IMR-90 (cell line): ENCODE data around the gene MTTP. TPM values are rescaled to one million over a fixed set of nuclear protein-coding genes. Genes with fewer than 3 reads are reported as not detected.

Experiments
- ATAC-seq: fragments of 200-7000 bp; cut with Tn5 transposase; 2 replicates; pipeline ENCODE4 v1.9.1; 2020; ENCODE audit warnings: low read depth, mild to moderate bottlenecking, moderate library complexity
- BruUV-seq: library from RNA; stranded (reverse); fragments of 400-500 nt; replicated peaks from 2 replicates; lab custom pipeline; 2021; lab: Mats Ljungman, UMichigan
- CTCF ChIA-PET: fragments of 300-600 bp; formaldehyde crosslinking; extraction: SDS; loops from one replicate; lab custom pipeline; 2021; ENCODE audit warnings: antibody characterized with exemption; lab: Yijun Ruan, JAX
- POLR2A ChIA-PET: fragments of 300-600 bp; sonication (Branson Sonifier 250); formaldehyde crosslinking; loops from one replicate; lab custom pipeline; 2022; ENCODE audit warnings: antibody characterized with exemption; ENCODE audit not compliant: unreplicated experiment; lab: Charles Lee
- DNase-seq: peaks from one replicate; pipeline ENCODE4 v3.0.0; 2013
- H2AFZ ChIP-seq: replicated peaks from 2 replicates; pipeline ENCODE3; 2013; ENCODE audit warnings: low read length, mild to moderate bottlenecking; ENCODE audit not compliant: poor library complexity
- H2AK5ac ChIP-seq: 2 replicates; pipeline ENCODE4 v1.6.1; 2013; ENCODE audit warnings: low read depth, low read length, inconsistent platforms
- H2AK9ac ChIP-seq: replicated peaks from 2 replicates; pipeline ENCODE3; 2013; ENCODE audit warnings: mild to moderate bottlenecking, low read depth, low read length, moderate library complexity; ENCODE audit not compliant: poor library complexity
- H2BK120ac ChIP-seq: 2 replicates; pipeline ENCODE4 v1.6.1; 2013; ENCODE audit warnings: low read depth, low read length, inconsistent platforms
- H2BK15ac ChIP-seq: 3 replicates; pipeline ENCODE4 v1.6.1; 2013; ENCODE audit warnings: low read depth, low read length, inconsistent platforms
- H2BK20ac ChIP-seq: 2 replicates; pipeline ENCODE4 v1.6.1; 2013; ENCODE audit warnings: low read depth, mild to moderate bottlenecking, inconsistent platforms, low read length, moderate library complexity
- H2BK5ac ChIP-seq: 2 replicates; pipeline ENCODE4 v1.6.1; 2013; ENCODE audit warnings: mild to moderate bottlenecking, low read depth, low read length, inconsistent platforms; ENCODE audit not compliant: poor library complexity, severe bottlenecking
- H3K14ac ChIP-seq: replicated peaks from 2 replicates; pipeline ENCODE4 v1.6.1; 2013; ENCODE audit warnings: low read depth, low read length, inconsistent platforms
- H3K18ac ChIP-seq: 2 replicates; pipeline ENCODE4 v1.6.1; 2013; ENCODE audit warnings: low read depth, low read length, control low read depth
- H3K23ac ChIP-seq: 2 replicates; pipeline ENCODE4 v1.6.1; 2013; ENCODE audit warnings: low read depth, low read length, inconsistent platforms
- H3K27ac ChIP-seq: 2 replicates; pipeline ENCODE4 v1.5.1; 2013; ENCODE audit warnings: mild to moderate bottlenecking, control low read depth, low read length; ENCODE audit not compliant: insufficient read depth
- H3K27me3 ChIP-seq: 2 replicates; pipeline ENCODE4 v1.6.1; 2013; ENCODE audit warnings: low read length; ENCODE audit not compliant: control insufficient read depth, insufficient read depth
- H3K36me3 ChIP-seq: 2 replicates; pipeline ENCODE4 v1.6.1; 2013; ENCODE audit warnings: low read length, mixed read lengths; ENCODE audit not compliant: control insufficient read depth, insufficient read depth
- H3K4ac ChIP-seq: 2 replicates; pipeline ENCODE4 v1.6.1; 2013; ENCODE audit warnings: low read depth, low read length, inconsistent platforms
- H3K4me1 ChIP-seq: 2 replicates; pipeline ENCODE4 v1.6.1; 2013; ENCODE audit warnings: low read length, mixed read lengths; ENCODE audit not compliant: control insufficient read depth, insufficient read depth
- H3K4me2 ChIP-seq: 2 replicates; pipeline ENCODE4 v1.6.1; 2013; ENCODE audit warnings: low read depth, mild to moderate bottlenecking, control low read depth, low read length, moderate library complexity
- H3K4me3 ChIP-seq: 2 replicates; pipeline ENCODE4 v1.5.1; 2013; ENCODE audit warnings: low read depth, mild to moderate bottlenecking, control low read depth, low read length, moderate library complexity; ENCODE audit not compliant: insufficient read depth
- H3K56ac ChIP-seq: 2 replicates; pipeline ENCODE4 v1.6.1; 2013; ENCODE audit warnings: low read length, inconsistent platforms; ENCODE audit not compliant: insufficient read depth; ENCODE audit errors: extremely low read depth
- H3K79me1 ChIP-seq, 2 experiments: 2 replicates each; pipeline ENCODE4 v1.6.1; 2013; ENCODE audit warnings: low read length in 2 of 2, inconsistent platforms in 1 of 2, low read depth in 1 of 2
- H3K9ac ChIP-seq: 2 replicates; pipeline ENCODE4 v1.6.1; 2013; ENCODE audit warnings: low read depth, low read length, control low read depth
- H3K9me1 ChIP-seq: 2 replicates; pipeline ENCODE4 v1.6.1; 2013; ENCODE audit warnings: low read length, inconsistent platforms; ENCODE audit not compliant: insufficient read depth
- H3K9me3 ChIP-seq: 2 replicates; pipeline ENCODE4 v1.6.1; 2013; ENCODE audit warnings: low read length; ENCODE audit not compliant: control insufficient read depth, insufficient read depth
- H4K20me1 ChIP-seq: 2 replicates; pipeline ENCODE4 v1.6.1; 2013; ENCODE audit warnings: low read length, inconsistent platforms; ENCODE audit not compliant: insufficient read depth
- H4K5ac ChIP-seq: 2 replicates; pipeline ENCODE4 v1.6.1; 2013; ENCODE audit warnings: mild to moderate bottlenecking, low read depth, low read length, control low read depth
- H4K8ac ChIP-seq, 2 experiments: 2 replicates each; pipeline ENCODE4 v1.6.1; 2013; ENCODE audit warnings: low read depth in 2 of 2, low read length in 2 of 2, control low read depth in 1 of 2, inconsistent platforms in 1 of 2
- H4K91ac ChIP-seq: 2 replicates; pipeline ENCODE4 v1.6.1; 2013; ENCODE audit warnings: low read depth, low read length, inconsistent platforms; ENCODE audit not compliant: insufficient read depth
- BHLHE40 ChIP-seq: fragments of 150-350 bp; IDR thresholded peaks from 2 replicates; pipeline ENCODE4 v1.6.1; 2016; ENCODE audit warnings: mild to moderate bottlenecking, low read depth, low read length
- CEBPB ChIP-seq: IDR thresholded peaks from 2 replicates; pipeline ENCODE4 v1.6.1; 2012; ENCODE audit warnings: low read depth, low read length, improper control_type of control experiment
- CHD1 ChIP-seq: IDR thresholded peaks from 2 replicates; pipeline ENCODE4 v1.6.1; 2012; ENCODE audit warnings: low read depth, low read length, improper control_type of control experiment
- MAZ ChIP-seq: IDR thresholded peaks from 2 replicates; pipeline ENCODE4 v1.6.1; 2012; ENCODE audit warnings: low read depth, mild to moderate bottlenecking, low read length, improper control_type of control experiment, moderate library complexity, borderline replicate concordance
- MXI1 ChIP-seq: IDR thresholded peaks from 2 replicates; pipeline ENCODE4 v1.6.1; 2012; ENCODE audit warnings: low read depth, mild to moderate bottlenecking, low read length, moderate library complexity, borderline replicate concordance
- POLR2A ChIP-seq: IDR thresholded peaks from 2 replicates; pipeline ENCODE4 v1.6.1; 2012; ENCODE audit warnings: mild to moderate bottlenecking, low read depth, low read length
- WGBS, 2 experiments: methylation state at CpG; one replicate each; pipeline versions ENCODE4 v1.1.5 to v1.1.7; 2013; ENCODE audit warnings: missing lambda C conversion rate in 2 of 2; ENCODE audit not compliant: insufficient read length in 1 of 2; ENCODE audit errors: extremely low coverage in 2 of 2; 5-methylcytosine and 5-hydroxymethylcytosine counted together
- dilution Hi-C: fragments of 300-500 bp; cut with HindIII; formaldehyde crosslinking; loops from one replicate; pipeline ENCODE4 v1.14.3; 2018; ENCODE audit warnings: low sequenced_read_pairs; ENCODE audit not compliant: unreplicated experiment
- in situ Hi-C: fragments of 300-500 bp; cut with MboI; formaldehyde crosslinking; loops from 3 replicates; pipeline ENCODE4 v1.14.3; 2019; ENCODE audit warnings: low sequenced_read_pairs, inconsistent platforms, mixed read lengths
- intact Hi-C: fragments of 100-400 bp; cut with micrococcal nuclease; formaldehyde crosslinking; loops from 2 replicates; pipeline ENCODE4 v1.10.0; 2022
- polyA plus RNA-seq, 3 experiments: library from polyadenylated mRNA; depleted of rRNA; stranded (reverse); fragments of >200 nt; gene quantifications; 2 replicates each; pipeline ENCODE4 v1.2.3, GENCODE V29; 2012; ENCODE audit warnings: low replicate concordance in 1 of 3
- total RNA-seq: library from RNA; depleted of rRNA; stranded (reverse); fragments of >200 nt; gene quantifications from 2 replicates; pipeline ENCODE4 v1.2.3, GENCODE V29; 2012

Gene MTTP
- total and polyA plus RNA-seq, 2 of the 4 experiments (the other 2 are of a cell fraction): under 0.01 to 0.03 TPM

DNA sequence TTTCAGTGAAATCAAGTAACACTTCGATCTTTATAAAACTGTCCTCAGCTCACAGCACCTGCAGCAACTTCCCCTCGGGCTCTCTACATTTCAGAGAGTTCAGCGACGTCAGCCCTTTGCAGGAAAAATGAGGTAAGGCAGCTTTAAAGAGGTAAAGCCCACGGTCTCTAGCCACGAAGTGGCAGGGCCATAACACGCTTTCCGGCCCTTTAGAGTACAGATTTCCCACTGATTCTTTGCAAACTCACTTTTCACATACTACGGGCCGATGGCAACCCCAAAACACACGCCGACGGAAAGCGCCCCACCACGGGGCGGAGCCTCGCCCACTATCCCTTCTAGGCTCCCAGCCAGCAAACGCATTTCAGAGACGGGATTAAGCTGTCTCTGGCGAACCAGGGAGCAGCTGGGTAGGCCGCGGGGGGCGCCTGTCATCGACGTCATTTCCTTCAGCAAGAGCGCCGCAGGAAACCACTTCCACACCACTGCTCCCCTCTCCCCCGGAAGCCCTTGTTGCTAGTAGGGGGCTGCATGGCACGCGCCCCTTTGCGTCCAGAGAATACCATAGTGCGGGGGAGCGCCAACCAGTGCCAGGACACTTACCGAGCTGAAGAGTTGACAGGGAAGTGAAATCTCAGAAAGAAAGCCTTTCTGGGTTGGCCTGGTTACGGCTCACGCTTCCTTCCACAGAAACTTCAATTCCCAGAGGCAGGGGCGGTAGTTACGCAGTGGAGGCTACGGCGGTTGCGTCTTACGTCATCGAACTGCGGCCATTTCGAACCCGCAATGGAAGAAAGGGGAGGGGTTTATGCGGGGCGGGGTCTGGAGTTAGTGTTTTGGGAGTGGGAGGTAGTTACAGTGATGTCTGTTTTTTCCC, 11.1 kb upstream of the MTTP start, which contains the start of gene TRMT10A:
TRMT10A (minus strand) TSS at position 730 of the 877 bp plus-strand sequence. CDS start 4,701 bp downstream, outside the sequence.
- ChIA-PET POLR2A (interaction anchor here (0.8 kb wide), 2 partner anchors 239 to 385 kb away, joined by 3 to 8 read pairs; no protein-coding TSS in a partner anchor), CTCF (interaction anchor here (0.6 to 1.3 kb wide), 4 partner anchors 245 to 569 kb away, joined by 3 to 10 read pairs (median 4); no protein-coding TSS in a partner anchor)
- Histone ChIP-seq H4K91ac (peak within 1 kb of the TSS; percentile 99), H2AK9ac (peak within 1 kb of the TSS; percentile 94), H3K27ac (peak within 1 kb of the TSS; percentile 97), H4K8ac (peak within 1 kb of the TSS; percentile 76 to 99), H3K18ac (peak within 1 kb of the TSS; percentile 98), H3K23ac (peak within 1 kb of the TSS; percentile 92), H3K4me3 (peak within 1 kb of the TSS; percentile 78), H2BK15ac (peak within 1 kb of the TSS; percentile 99; the same call in 1 of the 3 replicates), H3K9me3 (no peaks in the 10 kb centered on the region), H2BK5ac (peak within 1 kb of the TSS; percentile 97), H3K27me3 (no peaks in the 10 kb centered on the region), H3K9ac (peak within 1 kb of the TSS; percentile 93), H2BK20ac (peak within 1 kb of the TSS; percentile 76; the same call in 1 of the 2 replicates), H3K4me1 (no peaks in the 10 kb centered on the region), H3K56ac (peak within 1 kb of the TSS; percentile 96), H3K4me2 (peak within 1 kb of the TSS; percentile 86), H3K9me1 (no peaks in the 10 kb centered on the region), H4K20me1 (no peaks in the 10 kb centered on the region), H4K5ac (peak within 1 kb of the TSS; percentile 99), H3K14ac (peak within 1 kb of the TSS; percentile 94), H2AK5ac (no peak within 1 kb of the TSS), H3K36me3 (no peaks in the 10 kb centered on the region), H3K79me1 (no peaks in the 10 kb centered on the region), H2AFZ (peak within 1 kb of the TSS; percentile 99), H3K4ac (peak within 1 kb of the TSS; percentile 99), H2BK120ac (peak within 1 kb of the TSS; percentile 98)
- intact Hi-C loops: loop anchor here (2.0 to 5.0 kb wide), 3 partner anchors 149 to 499 kb away; partner anchors contain the start of gene LAMTOR3
- DNase-seq (peak; percentile 98), ATAC-seq (peak; percentile 97)
- WGBS, 2 experiments: no CpG with 5 or more reads among the region's 48 CpGs
- no TSS peak for BruUV-seq
- dilution Hi-C loops: no loop called here
- in situ Hi-C loops: loop anchor here (10.0 to 25.0 kb wide), 4 partner anchors 241 to 499 kb away; partner anchors contain the start of gene DNAJB14
- no peak for TF ChIP-seq BHLHE40
- TF ChIP-seq CEBPB: peak; percentile 89
- no peak for TF ChIP-seq MXI1
- peak; percentile 78; the same call in 1 of the 2 replicates for TF ChIP-seq MAZ
- TF ChIP-seq POLR2A: peak; percentile 83
- no peak for TF ChIP-seq CHD1
